Ovary (tissue), 3 donors: ENCODE measurements around the gene BANP.

Experiments used
- CTCF ChIP-seq, 3 donors: fragments of 450-650 bp in 2 of 3; fragments of 200-600 bp in 1 of 3; IDR thresholded peaks; one replicate each; pipeline versions ENCODE4 v1.5.1 to v1.8.0; 2016 to 2022; ENCODE audit warnings: antibody characterized with exemption in 3 of 3, mild to moderate bottlenecking in 1 of 3
- POLR2A ChIP-seq: fragments of 450-650 bp; IDR thresholded peaks from one replicate; pipeline ENCODE4 v1.6.1; 2017; ENCODE audit warnings: antibody characterized with exemption, mild to moderate bottlenecking, moderate library complexity
- donor health status: DM: no; HTN: no; CAD: no.

GRCh38 chr16:87950765-87951551 is at the start of gene BANP:
- TF ChIP-seq POLR2A, result peak; percentile 61
- peak; percentile 43 to 69 (median 67) for TF ChIP-seq CTCF (IDR thresholded peaks at IDR 0.05)
